IMR-90 (cell line): ENCODE results near the gene ZNF132. TPM values are rescaled to one million over a fixed set of nuclear protein-coding genes. Genes with fewer than 3 reads are reported as not detected.

ENCODE experiments used
- ATAC-seq: fragments of 200-7000 bp; cut with Tn5 transposase; 2 replicates; pipeline ENCODE4 v1.9.1; 2020; ENCODE audit warnings: low read depth, mild to moderate bottlenecking, moderate library complexity
- BruUV-seq: library from RNA; stranded (reverse); fragments of 400-500 nt; replicated peaks from 2 replicates; lab custom pipeline; 2021; lab: Mats Ljungman, UMichigan
- CTCF ChIA-PET: fragments of 300-600 bp; formaldehyde crosslinking; extraction: SDS; loops from one replicate; lab custom pipeline; 2021; ENCODE audit warnings: antibody characterized with exemption; lab: Yijun Ruan, JAX
- POLR2A ChIA-PET: fragments of 300-600 bp; sonication (Branson Sonifier 250); formaldehyde crosslinking; loops from one replicate; lab custom pipeline; 2022; ENCODE audit warnings: antibody characterized with exemption; ENCODE audit not compliant: unreplicated experiment; lab: Charles Lee
- DNase-seq: peaks from one replicate; pipeline ENCODE4 v3.0.0; 2013
- H2AFZ ChIP-seq: replicated peaks from 2 replicates; pipeline ENCODE3; 2013; ENCODE audit warnings: low read length, mild to moderate bottlenecking; ENCODE audit not compliant: poor library complexity
- H2AK5ac ChIP-seq: 2 replicates; pipeline ENCODE4 v1.6.1; 2013; ENCODE audit warnings: low read depth, low read length, inconsistent platforms
- H2AK9ac ChIP-seq: replicated peaks from 2 replicates; pipeline ENCODE3; 2013; ENCODE audit warnings: mild to moderate bottlenecking, low read depth, low read length, moderate library complexity; ENCODE audit not compliant: poor library complexity
- H2BK120ac ChIP-seq: 2 replicates; pipeline ENCODE4 v1.6.1; 2013; ENCODE audit warnings: low read depth, low read length, inconsistent platforms
- H2BK15ac ChIP-seq: 3 replicates; pipeline ENCODE4 v1.6.1; 2013; ENCODE audit warnings: low read depth, low read length, inconsistent platforms
- H2BK20ac ChIP-seq: 2 replicates; pipeline ENCODE4 v1.6.1; 2013; ENCODE audit warnings: low read depth, mild to moderate bottlenecking, inconsistent platforms, low read length, moderate library complexity
- H2BK5ac ChIP-seq: 2 replicates; pipeline ENCODE4 v1.6.1; 2013; ENCODE audit warnings: mild to moderate bottlenecking, low read depth, low read length, inconsistent platforms; ENCODE audit not compliant: poor library complexity, severe bottlenecking
- H3K14ac ChIP-seq: replicated peaks from 2 replicates; pipeline ENCODE4 v1.6.1; 2013; ENCODE audit warnings: low read depth, low read length, inconsistent platforms
- H3K18ac ChIP-seq: 2 replicates; pipeline ENCODE4 v1.6.1; 2013; ENCODE audit warnings: low read depth, low read length, control low read depth
- H3K23ac ChIP-seq: 2 replicates; pipeline ENCODE4 v1.6.1; 2013; ENCODE audit warnings: low read depth, low read length, inconsistent platforms
- H3K27ac ChIP-seq: 2 replicates; pipeline ENCODE4 v1.5.1; 2013; ENCODE audit warnings: mild to moderate bottlenecking, control low read depth, low read length; ENCODE audit not compliant: insufficient read depth
- H3K27me3 ChIP-seq: 2 replicates; pipeline ENCODE4 v1.6.1; 2013; ENCODE audit warnings: low read length; ENCODE audit not compliant: control insufficient read depth, insufficient read depth
- H3K36me3 ChIP-seq: 2 replicates; pipeline ENCODE4 v1.6.1; 2013; ENCODE audit warnings: low read length, mixed read lengths; ENCODE audit not compliant: control insufficient read depth, insufficient read depth
- H3K4ac ChIP-seq: 2 replicates; pipeline ENCODE4 v1.6.1; 2013; ENCODE audit warnings: low read depth, low read length, inconsistent platforms
- H3K4me1 ChIP-seq: 2 replicates; pipeline ENCODE4 v1.6.1; 2013; ENCODE audit warnings: low read length, mixed read lengths; ENCODE audit not compliant: control insufficient read depth, insufficient read depth
- H3K4me2 ChIP-seq: 2 replicates; pipeline ENCODE4 v1.6.1; 2013; ENCODE audit warnings: low read depth, mild to moderate bottlenecking, control low read depth, low read length, moderate library complexity
- H3K4me3 ChIP-seq: 2 replicates; pipeline ENCODE4 v1.5.1; 2013; ENCODE audit warnings: low read depth, mild to moderate bottlenecking, control low read depth, low read length, moderate library complexity; ENCODE audit not compliant: insufficient read depth
- H3K56ac ChIP-seq: 2 replicates; pipeline ENCODE4 v1.6.1; 2013; ENCODE audit warnings: low read length, inconsistent platforms; ENCODE audit not compliant: insufficient read depth; ENCODE audit errors: extremely low read depth
- H3K79me1 ChIP-seq, 2 experiments: 2 replicates each; pipeline ENCODE4 v1.6.1; 2013; ENCODE audit warnings: low read length in 2 of 2, inconsistent platforms in 1 of 2, low read depth in 1 of 2
- H3K9ac ChIP-seq: 2 replicates; pipeline ENCODE4 v1.6.1; 2013; ENCODE audit warnings: low read depth, low read length, control low read depth
- H3K9me1 ChIP-seq: 2 replicates; pipeline ENCODE4 v1.6.1; 2013; ENCODE audit warnings: low read length, inconsistent platforms; ENCODE audit not compliant: insufficient read depth
- H3K9me3 ChIP-seq: 2 replicates; pipeline ENCODE4 v1.6.1; 2013; ENCODE audit warnings: low read length; ENCODE audit not compliant: control insufficient read depth, insufficient read depth
- H4K20me1 ChIP-seq: 2 replicates; pipeline ENCODE4 v1.6.1; 2013; ENCODE audit warnings: low read length, inconsistent platforms; ENCODE audit not compliant: insufficient read depth
- H4K5ac ChIP-seq: 2 replicates; pipeline ENCODE4 v1.6.1; 2013; ENCODE audit warnings: mild to moderate bottlenecking, low read depth, low read length, control low read depth
- H4K8ac ChIP-seq, 2 experiments: 2 replicates each; pipeline ENCODE4 v1.6.1; 2013; ENCODE audit warnings: low read depth in 2 of 2, low read length in 2 of 2, control low read depth in 1 of 2, inconsistent platforms in 1 of 2
- H4K91ac ChIP-seq: 2 replicates; pipeline ENCODE4 v1.6.1; 2013; ENCODE audit warnings: low read depth, low read length, inconsistent platforms; ENCODE audit not compliant: insufficient read depth
- BHLHE40 ChIP-seq: fragments of 150-350 bp; IDR thresholded peaks from 2 replicates; pipeline ENCODE4 v1.6.1; 2016; ENCODE audit warnings: mild to moderate bottlenecking, low read depth, low read length
- CEBPB ChIP-seq: IDR thresholded peaks from 2 replicates; pipeline ENCODE4 v1.6.1; 2012; ENCODE audit warnings: low read depth, low read length, improper control_type of control experiment
- CHD1 ChIP-seq: IDR thresholded peaks from 2 replicates; pipeline ENCODE4 v1.6.1; 2012; ENCODE audit warnings: low read depth, low read length, improper control_type of control experiment
- CTCF ChIP-seq: conservative IDR thresholded peaks from 2 replicates; pipeline ENCODE4 v1.5.1; 2012; ENCODE audit warnings: mild to moderate bottlenecking, low read depth, low read length, improper control_type of control experiment
- FOS ChIP-seq: fragments of 150-350 bp; IDR thresholded peaks from 2 replicates; pipeline ENCODE4 v1.6.1; 2016; ENCODE audit warnings: low read depth, low read length
- MAFK ChIP-seq: IDR thresholded peaks from 2 replicates; pipeline ENCODE4 v1.6.1; 2012; ENCODE audit warnings: low read depth, low read length, improper control_type of control experiment
- MAZ ChIP-seq: IDR thresholded peaks from 2 replicates; pipeline ENCODE4 v1.6.1; 2012; ENCODE audit warnings: low read depth, mild to moderate bottlenecking, low read length, improper control_type of control experiment, moderate library complexity, borderline replicate concordance
- MXI1 ChIP-seq: IDR thresholded peaks from 2 replicates; pipeline ENCODE4 v1.6.1; 2012; ENCODE audit warnings: low read depth, mild to moderate bottlenecking, low read length, moderate library complexity, borderline replicate concordance
- NFE2L2 ChIP-seq: fragments of 150-350 bp; IDR thresholded peaks from 2 replicates; pipeline ENCODE4 v1.6.1; 2016; ENCODE audit warnings: low read depth, mild to moderate bottlenecking, low read length
- POLR2A ChIP-seq: IDR thresholded peaks from 2 replicates; pipeline ENCODE4 v1.6.1; 2012; ENCODE audit warnings: mild to moderate bottlenecking, low read depth, low read length
- RAD21 ChIP-seq: IDR thresholded peaks from 2 replicates; pipeline ENCODE4 v1.6.1; 2012; ENCODE audit warnings: low read length, improper control_type of control experiment
- RCOR1 ChIP-seq: IDR thresholded peaks from 2 replicates; pipeline ENCODE4 v1.6.1; 2012; ENCODE audit warnings: mild to moderate bottlenecking, low read length, improper control_type of control experiment; ENCODE audit not compliant: insufficient replicate concordance
- RFX5 ChIP-seq: IDR thresholded peaks from 2 replicates; pipeline ENCODE4 v1.8.0; 2012; ENCODE audit warnings: low read depth, mild to moderate bottlenecking, low read length, moderate library complexity
- SMC3 ChIP-seq: fragments of 150-350 bp; IDR thresholded peaks from 2 replicates; pipeline ENCODE4 v1.6.1; 2016; ENCODE audit warnings: low read depth, mild to moderate bottlenecking, antibody characterized with exemption, low read length, moderate library complexity
- dilution Hi-C: fragments of 300-500 bp; cut with HindIII; formaldehyde crosslinking; loops from one replicate; pipeline ENCODE4 v1.14.3; 2018; ENCODE audit warnings: low sequenced_read_pairs; ENCODE audit not compliant: unreplicated experiment
- in situ Hi-C: fragments of 300-500 bp; cut with MboI; formaldehyde crosslinking; loops from 3 replicates; pipeline ENCODE4 v1.14.3; 2019; ENCODE audit warnings: low sequenced_read_pairs, inconsistent platforms, mixed read lengths
- intact Hi-C: fragments of 100-400 bp; cut with micrococcal nuclease; formaldehyde crosslinking; loops from 2 replicates; pipeline ENCODE4 v1.10.0; 2022
- polyA plus RNA-seq, 3 experiments: library from polyadenylated mRNA; depleted of rRNA; stranded (reverse); fragments of >200 nt; gene quantifications; 2 replicates each; pipeline ENCODE4 v1.2.3, GENCODE V29; 2012; ENCODE audit warnings: low replicate concordance in 1 of 3
- total RNA-seq: library from RNA; depleted of rRNA; stranded (reverse); fragments of >200 nt; gene quantifications from 2 replicates; pipeline ENCODE4 v1.2.3, GENCODE V29; 2012
- TF ChIP-seq, protein P1 (sequence below): fragments of 150-350 bp; IDR thresholded peaks from 2 replicates; pipeline ENCODE4 v1.6.1; 2016; ENCODE audit warnings: low read depth, mild to moderate bottlenecking, low read length, moderate library complexity, borderline replicate concordance
- TF ChIP-seq, protein P2 (sequence below): fragments of 150-350 bp; IDR thresholded peaks from 2 replicates; pipeline ENCODE4 v1.6.1; 2017; ENCODE audit warnings: mild to moderate bottlenecking, antibody characterized with exemption, low read length, low read depth

Gene ZNF132
- total and polyA plus RNA-seq, 2 of the 4 experiments (the other 2 are of a cell fraction), result 2.4 to 13.6 TPM

- no peak overlapping the region for H3K9ac ChIP-seq
- BruUV-seq, result no TSS peak
- H3K4me3 ChIP-seq, result no peak overlapping the region
- no peaks in the 10 kb centered on the region for H3K27me3 ChIP-seq
- H3K14ac ChIP-seq, result no peak overlapping the region
- peaks cover 31% of the 10 kb centered on the region for H3K9me1 ChIP-seq
- H2BK120ac ChIP-seq, result no peak overlapping the region
- H3K36me3 ChIP-seq, result peaks cover 29% of the 10 kb centered on the region
- intact Hi-C loops (no loop called here), dilution Hi-C loops (no loop called here), in situ Hi-C loops (no loop called here)
- ChIA-PET POLR2A (no interaction called here), CTCF (no interaction called here)
- H3K79me1 ChIP-seq, result peaks cover 13 to 56% of the 10 kb centered on the region in 2 experiments
- no peak overlapping the region for H2AK5ac ChIP-seq
- H2BK5ac ChIP-seq, result no peak overlapping the region
- H4K91ac ChIP-seq, result no peak overlapping the region
- no peak overlapping the region for H2BK15ac ChIP-seq
- H3K4me1 ChIP-seq, result peaks cover 19% of the 10 kb centered on the region
- H4K20me1 ChIP-seq, result peaks cover 22% of the 10 kb centered on the region
- H3K4me2 ChIP-seq, result no peak overlapping the region
- H2AK9ac ChIP-seq, result no peak overlapping the region
- no peak overlapping the region for H4K8ac ChIP-seq
- TF ChIP-seq SMC3, result no peak
- no peak for TF ChIP-seq CHD1
- TF ChIP-seq FOS, result no peak
- TF ChIP-seq, protein P1, sequence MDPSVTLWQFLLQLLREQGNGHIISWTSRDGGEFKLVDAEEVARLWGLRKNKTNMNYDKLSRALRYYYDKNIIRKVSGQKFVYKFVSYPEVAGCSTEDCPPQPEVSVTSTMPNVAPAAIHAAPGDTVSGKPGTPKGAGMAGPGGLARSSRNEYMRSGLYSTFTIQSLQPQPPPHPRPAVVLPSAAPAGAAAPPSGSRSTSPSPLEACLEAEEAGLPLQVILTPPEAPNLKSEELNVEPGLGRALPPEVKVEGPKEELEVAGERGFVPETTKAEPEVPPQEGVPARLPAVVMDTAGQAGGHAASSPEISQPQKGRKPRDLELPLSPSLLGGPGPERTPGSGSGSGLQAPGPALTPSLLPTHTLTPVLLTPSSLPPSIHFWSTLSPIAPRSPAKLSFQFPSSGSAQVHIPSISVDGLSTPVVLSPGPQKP, result no peak
- no peak for TF ChIP-seq POLR2A
- no peak for TF ChIP-seq NFE2L2
- TF ChIP-seq CTCF, result no peak
- TF ChIP-seq MAFK, result no peak
- TF ChIP-seq RAD21, result no peak
- no peak for TF ChIP-seq BHLHE40
- no peak for TF ChIP-seq CEBPB
- no peak for TF ChIP-seq MXI1
- TF ChIP-seq MAZ, result no peak
- TF ChIP-seq RFX5, result no peak
- TF ChIP-seq, protein P2, sequence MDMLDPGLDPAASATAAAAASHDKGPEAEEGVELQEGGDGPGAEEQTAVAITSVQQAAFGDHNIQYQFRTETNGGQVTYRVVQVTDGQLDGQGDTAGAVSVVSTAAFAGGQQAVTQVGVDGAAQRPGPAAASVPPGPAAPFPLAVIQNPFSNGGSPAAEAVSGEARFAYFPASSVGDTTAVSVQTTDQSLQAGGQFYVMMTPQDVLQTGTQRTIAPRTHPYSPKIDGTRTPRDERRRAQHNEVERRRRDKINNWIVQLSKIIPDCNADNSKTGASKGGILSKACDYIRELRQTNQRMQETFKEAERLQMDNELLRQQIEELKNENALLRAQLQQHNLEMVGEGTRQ, result no peak
- no peak for TF ChIP-seq RCOR1
- H3K9me3 ChIP-seq, result no peaks in the 10 kb centered on the region
- no peak overlapping the region for H3K4ac ChIP-seq
- no peak overlapping the region for H3K56ac ChIP-seq
- H3K23ac ChIP-seq, result no peak overlapping the region
- DNase-seq (no peak), ATAC-seq (no peak)
- no peak overlapping the region for H3K27ac ChIP-seq
- no peak overlapping the region for H2AFZ ChIP-seq
- no peak overlapping the region for H3K18ac ChIP-seq
- no peak overlapping the region for H4K5ac ChIP-seq
- no peak overlapping the region for H2BK20ac ChIP-seq
Measured at GRCh38 chr19:58473775-58474174, 33.8 kb upstream of the ZNF132 start.
